Raji (cell line): ENCODE results near the gene TMPRSS6.

Experiments used
- POLR2A ChIP-seq: IDR thresholded peaks from 2 replicates; pipeline ENCODE4 v1.6.1; 2011; ENCODE audit warnings: low read depth, low read length, control low read depth; ENCODE audit not compliant: insufficient read depth

The TMPRSS6 gene

GRCh38 chr22:37028692-37029674, 80.5 kb downstream of the TMPRSS6 start:
- TF ChIP-seq POLR2A, result no peak

- TF ChIP-seq POLR2A, result no peak
Measured at GRCh38 chr22:37027556-37027955, 82.0 kb downstream of the TMPRSS6 start.

- no peak for TF ChIP-seq POLR2A
Measured at GRCh38 chr22:37026325-37026724, 83.2 kb downstream of the TMPRSS6 start.

GRCh38 chr22:37025500-37026070, 83.9 kb downstream of the TMPRSS6 start:
- no peak for TF ChIP-seq POLR2A

GRCh38 chr22:37024339-37025157, 85.0 kb downstream of the TMPRSS6 start:
- TF ChIP-seq POLR2A, result no peak

- no peak for TF ChIP-seq POLR2A
Measured at GRCh38 chr22:37023743-37024338, 85.7 kb downstream of the TMPRSS6 start.

GRCh38 chr22:37022483-37023337, 86.8 kb downstream of the TMPRSS6 start:
- no peak for TF ChIP-seq POLR2A

DNA sequence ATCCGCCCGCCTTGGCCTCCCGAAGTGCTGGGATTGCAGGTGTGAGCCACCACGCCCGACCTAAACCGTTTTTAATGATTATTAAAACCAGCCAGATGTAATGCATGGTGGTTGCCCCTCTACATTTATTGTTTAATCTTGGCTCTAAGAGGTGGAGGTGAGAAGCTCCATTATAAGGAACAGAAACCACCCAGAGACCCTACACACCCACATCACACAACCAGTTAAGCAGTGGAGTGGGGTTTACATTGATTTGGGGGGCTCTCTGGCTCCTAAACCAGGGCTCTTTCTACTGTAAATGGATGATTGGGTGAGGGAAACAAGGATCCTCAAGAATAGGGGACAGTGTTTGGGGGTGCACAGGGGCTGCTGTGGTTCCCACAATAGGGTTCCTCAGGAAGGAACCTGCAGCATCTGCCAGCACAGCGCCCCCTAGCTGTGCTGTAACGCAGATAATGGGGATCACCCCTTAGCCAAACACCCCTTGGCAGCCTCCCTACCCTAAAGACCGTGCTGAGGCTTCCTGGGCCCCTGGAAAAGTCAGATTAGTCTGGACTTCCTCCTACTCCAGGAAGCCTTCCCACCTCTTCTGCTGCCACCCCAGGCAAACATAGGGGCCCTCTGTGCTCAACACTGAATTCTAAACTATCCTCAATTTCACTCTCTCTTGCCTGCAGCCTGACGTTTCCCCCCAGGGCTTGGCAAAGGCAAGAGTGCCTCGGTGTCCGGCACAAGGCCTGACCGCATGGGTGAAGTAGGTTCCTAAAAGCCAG, 87.6 kb downstream of the TMPRSS6 start:
- TF ChIP-seq POLR2A, result no peak

- TF ChIP-seq POLR2A, result no peak
Measured at GRCh38 chr22:37021041-37021440, 88.5 kb downstream of the TMPRSS6 start.

DNA sequence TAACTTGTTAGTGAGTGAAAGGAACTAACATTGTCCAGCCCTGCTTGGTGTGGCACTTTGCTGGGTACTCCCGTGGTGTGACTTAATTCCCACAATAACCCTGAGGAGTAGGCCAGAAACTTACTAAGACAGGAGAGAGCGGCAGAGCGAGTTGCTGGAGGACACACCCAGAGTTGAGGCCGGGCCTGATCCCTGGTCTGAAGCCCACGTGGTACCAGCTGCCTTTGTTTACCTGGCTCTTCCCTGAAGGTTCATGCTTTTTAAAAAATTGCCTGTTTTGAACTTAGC, 89.4 kb downstream of the TMPRSS6 start:
- TF ChIP-seq POLR2A, result no peak

DNA sequence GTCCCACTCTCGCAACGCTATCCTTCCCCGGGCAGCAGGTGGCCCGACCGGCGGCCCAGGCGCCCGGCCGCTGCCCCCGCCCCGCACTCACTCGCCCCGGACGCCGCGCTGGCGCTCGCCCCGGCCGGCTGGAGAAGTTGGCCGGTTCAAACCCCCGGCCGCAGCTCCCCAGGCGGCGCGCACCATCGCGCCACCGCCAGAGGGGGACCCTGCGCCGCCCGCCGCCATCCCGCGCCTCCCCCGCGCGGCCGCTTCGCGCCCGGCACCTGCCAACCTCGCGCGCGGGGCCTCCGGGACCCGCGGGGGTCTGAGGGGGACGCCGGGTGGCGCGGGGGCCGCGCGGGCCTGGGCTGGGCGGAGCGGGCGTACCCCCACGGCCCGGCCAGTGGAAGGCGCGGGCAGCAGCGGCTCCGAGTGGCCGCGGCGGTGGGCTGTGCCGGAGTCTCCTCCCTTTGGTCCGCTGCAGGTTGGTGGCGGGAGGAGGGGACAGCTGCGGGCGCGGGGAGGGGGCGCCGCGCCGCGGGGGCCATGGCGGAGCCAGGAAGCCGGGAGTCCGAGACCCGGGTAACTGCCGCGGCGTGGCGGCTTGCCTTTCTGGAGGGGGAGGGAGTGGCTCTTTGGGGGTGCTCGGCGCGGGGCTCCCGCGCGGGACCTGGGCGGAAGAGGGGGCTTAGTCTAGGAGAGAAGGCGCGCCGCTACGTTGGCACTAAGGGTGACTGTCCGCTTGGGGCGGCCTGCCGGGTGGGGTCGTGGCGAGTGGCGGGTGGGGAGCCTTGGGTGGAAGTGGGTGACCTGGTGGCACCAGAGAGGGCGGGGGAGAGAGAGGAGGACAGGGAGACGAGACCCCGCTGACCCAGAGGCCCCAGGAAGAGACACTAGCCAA, 90.0 kb downstream of the TMPRSS6 start, which contains the start of the genes MPST and TST:
TSS of gene MPST (plus strand) at position 434 of the 883 bp plus-strand sequence. CDS start at position 529, 95 bp downstream.
TSS of gene TST (minus strand) at position 139 of the 883 bp plus-strand sequence. CDS start 715 bp downstream, outside the sequence.
- TF ChIP-seq POLR2A, result peak; percentile 54

GRCh38 chr22:37018815-37019308, 90.7 kb downstream of the TMPRSS6 start:
- no peak for TF ChIP-seq POLR2A
